ENCODE measurements around the gene HECTD4.
"Not testable (repeated sequence)": the region's sequence is repeated elsewhere in the genome, so short reads cannot be mapped to it uniquely, and the experiment has no call there.

GRCh38 chr12:112334999-112335398 lies 47.2 kb downstream of the HECTD4 start:
- TF ChIP-seq CTCF (conservative IDR thresholded peaks at IDR 0.05); ZFX (IDR thresholded peaks at IDR 0.05): not testable (repeated sequence)
